Esophagus muscularis mucosa (tissue), 4 donors: Measurements from ENCODE around the gene ACVR1B. TPM values are rescaled to one million over a fixed set of nuclear protein-coding genes. Genes with fewer than 3 reads are reported as not detected.
A peak's percentile ranks its signal among the peaks of the same experiment; 100 is the strongest.

Experiments
- DNase-seq: peaks from one replicate; pipeline ENCODE4 v3.0.0-alpha.2; 2017; ENCODE audit errors: extremely low spot score
- H3K27ac ChIP-seq, 4 donors: fragments of 200-600 bp; sonication (generic); replicated peaks in 1 of 4; 1 replicate in 3 of 4; 2 replicates in 1 of 4; pipeline ENCODE4 v1.5.1; 2016 to 2019; ENCODE audit warnings: mild to moderate bottlenecking in 1 of 4
- H3K27me3 ChIP-seq, 4 donors: fragments of 200-600 bp; sonication (generic); one replicate each; pipeline versions ENCODE4 v1.5.1 to v1.6.0; 2016 to 2019
- H3K36me3 ChIP-seq, 4 donors: fragments of 200-600 bp; sonication (generic); one replicate each; pipeline ENCODE4 v1.5.1; 2016 to 2019
- H3K4me1 ChIP-seq, 4 donors: fragments of 200-600 bp; sonication (generic); one replicate each; pipeline ENCODE4 v1.5.1; 2016 to 2019
- H3K4me3 ChIP-seq, 4 donors: fragments of 200-600 bp; sonication (generic); 1 replicate in 2 of 4; 2 replicates in 2 of 4; pipeline ENCODE4 v1.5.1; 2016 to 2019; ENCODE audit warnings: mild to moderate bottlenecking in 4 of 4, moderate library complexity in 1 of 4
- H3K9me3 ChIP-seq, 4 donors: fragments of 200-600 bp; sonication (generic); 1 replicate in 3 of 4; 2 replicates in 1 of 4; pipeline ENCODE4 v1.5.1; 2016 to 2019
- CTCF ChIP-seq, 3 experiments: fragments of 200-600 bp in 2 of 3; fragments of 450-650 bp in 1 of 3; sonication (generic) in 2 of 3; IDR thresholded peaks; one replicate each; pipeline ENCODE4 v1.5.1; 2017 to 2019; ENCODE audit warnings: antibody characterized with exemption in 3 of 3, mild to moderate bottlenecking in 2 of 3, moderate library complexity in 1 of 3
- EP300 ChIP-seq: sonication (generic); formaldehyde crosslinking; IDR thresholded peaks from one replicate; pipeline ENCODE4 v1.6.1; 2017; ENCODE audit warnings: antibody characterized with exemption
- POLR2A ChIP-seq: fragments of 450-650 bp; IDR thresholded peaks from one replicate; pipeline ENCODE4 v1.6.1; 2017; ENCODE audit warnings: antibody characterized with exemption, moderate library complexity, mild to moderate bottlenecking, low read depth
- POLR2AphosphoS5 ChIP-seq, 2 donors: sonication (generic); formaldehyde crosslinking; IDR thresholded peaks; one replicate each; pipeline ENCODE4 v1.6.1; 2017; ENCODE audit warnings: antibody characterized with exemption in 2 of 2
- WGBS: methylation state at CpG from one replicate; pipeline ENCODE4 v1.1.5; 2018; 5-methylcytosine and 5-hydroxymethylcytosine counted together
- intact Hi-C: fragments of 100-400 bp; cut with DNase I; formaldehyde crosslinking; loops from one replicate; pipeline ENCODE4 v1.15.1; 2023
- total RNA-seq, 4 donors: library from RNA; depleted of rRNA; stranded (reverse); fragments of >200 nt; gene quantifications; one replicate each; pipeline versions ENCODE4 v1.1.0 to v1.2.1, GENCODE V29; 2016

ACVR1B gene
- total RNA-seq, 4 donors from 2014 or later = 9.1 to 22.4 (median 13.9) TPM

- Histone ChIP-seq H3K36me3 (peaks cover 0 to 88% (median 28%) of the 10 kb centered on the region in 4 donors), H3K9me3 (no peaks in the 10 kb centered on the region), H3K27me3 (peaks cover 0 to 39% (median 0%) of the 10 kb centered on the region in 4 donors), H3K4me1 (peaks cover 18 to 47% (median 29%) of the 10 kb centered on the region in 4 donors), H3K4me3 (no peak overlapping the region), H3K27ac (peak overlapping the region in 2 of 4 donors; percentile 10 to 16)
- WGBS = 93% methylated on average over 10 of the region's 10 CpGs
- intact Hi-C loops = no loop called here
- no peak for TF ChIP-seq POLR2A
- no peak for TF ChIP-seq CTCF (IDR thresholded peaks at IDR 0.05)
- TF ChIP-seq EP300 = no peak
- no peak for TF ChIP-seq POLR2AphosphoS5 (IDR thresholded peaks at IDR 0.05)
- no peak for DNase-seq
Measured at GRCh38 chr12:51917041-51917590, 34.4 kb upstream of the ACVR1B start.

GRCh38 chr12:51917746-51918453, 33.6 kb upstream of the ACVR1B start:
- H3K36me3 ChIP-seq = peaks cover 0 to 84% (median 28%) of the 10 kb centered on the region in 4 donors
- H3K4me1 ChIP-seq = peaks cover 21 to 47% (median 29%) of the 10 kb centered on the region in 4 donors
- H3K4me3 ChIP-seq = no peak overlapping the region
- H3K9me3 ChIP-seq = no peaks in the 10 kb centered on the region
- H3K27ac ChIP-seq = peak overlapping the region in 3 of 4 donors; percentile 9 to 16 (median 10)
- intact Hi-C loops = no loop called here
- no peak for DNase-seq
- WGBS = 53% methylated on average over 14 of the region's 16 CpGs
- no peak for TF ChIP-seq POLR2A
- TF ChIP-seq POLR2AphosphoS5 (IDR thresholded peaks at IDR 0.05) = no peak
- TF ChIP-seq CTCF (IDR thresholded peaks at IDR 0.05) = no peak
- no peak for TF ChIP-seq EP300
- H3K27me3 ChIP-seq = peaks cover 0 to 31% (median 0%) of the 10 kb centered on the region in 4 donors

- intact Hi-C loops = no loop called here
- Histone ChIP-seq H3K9me3 (no peaks in the 10 kb centered on the region), H3K36me3 (peaks cover 0 to 64% (median 25%) of the 10 kb centered on the region in 4 donors), H3K4me3 (no peak overlapping the region), H3K4me1 (peaks cover 26 to 51% (median 31%) of the 10 kb centered on the region in 4 donors), H3K27me3 (peaks cover 0 to 22% (median 2%) of the 10 kb centered on the region in 4 donors), H3K27ac (no peak overlapping the region)
- no peak for DNase-seq
- TF ChIP-seq POLR2A = no peak
- no peak for TF ChIP-seq POLR2AphosphoS5 (IDR thresholded peaks at IDR 0.05)
- TF ChIP-seq EP300 = no peak
- TF ChIP-seq CTCF (IDR thresholded peaks at IDR 0.05) = no peak
- 98% methylated on average over 2 of the region's 2 CpGs for WGBS
Measured at GRCh38 chr12:51920046-51920445, 31.5 kb upstream of the ACVR1B start.

GRCh38 chr12:51921017-51921725, 30.3 kb upstream of the ACVR1B start:
- TF ChIP-seq CTCF (IDR thresholded peaks at IDR 0.05) = no peak
- no peak for TF ChIP-seq POLR2A
- no peak for TF ChIP-seq POLR2AphosphoS5 (IDR thresholded peaks at IDR 0.05)
- no peak for TF ChIP-seq EP300
- no peak for DNase-seq
- no peaks in the 10 kb centered on the region for H3K9me3 ChIP-seq
- peak overlapping the region in 1 of 4 donors; percentile 71 for H3K27ac ChIP-seq
- intact Hi-C loops = no loop called here
- peaks cover 0 to 53% (median 14%) of the 10 kb centered on the region in 4 donors for H3K36me3 ChIP-seq
- H3K4me3 ChIP-seq = no peak overlapping the region
- peaks cover 26 to 49% (median 36%) of the 10 kb centered on the region in 4 donors for H3K4me1 ChIP-seq
- H3K27me3 ChIP-seq = peaks cover 0 to 11% (median 2%) of the 10 kb centered on the region in 4 donors
- WGBS = 94% methylated on average over 2 of the region's 7 CpGs
